Fibroblast of skin of back (primary cell): ENCODE data around the gene SMARCD2.
A peak's percentile ranks its signal among the peaks of the same experiment; 100 is the strongest.

Experiments
- DNase-seq: peaks from one replicate; pipeline ENCODE4 v3.0.0-alpha.2; 2013

The SMARCD2 gene

GRCh38 chr17:63832014-63832413, 10.5 kb downstream of the SMARCD2 start:
- DNase-seq: no peak

- no peak for DNase-seq
These were observed 11.0 kb downstream of the SMARCD2 start for GRCh38 chr17:63831505-63831904.

- no peak for DNase-seq
These were observed 11.5 kb downstream of the SMARCD2 start for GRCh38 chr17:63830904-63831491.

- no peak for DNase-seq
These were observed 12.2 kb downstream of the SMARCD2 start for GRCh38 chr17:63830278-63830677.

- DNase-seq: no peak
These were observed 13.5 kb downstream of the SMARCD2 start for GRCh38 chr17:63828936-63829335.

- DNase-seq: no peak
These were observed 14.7 kb downstream of the SMARCD2 start for GRCh38 chr17:63827801-63828221.

GRCh38 chr17:63827002-63827800, 15.3 kb downstream of the SMARCD2 start, which contains the start of the genes FTSJ3 and PSMC5:
TSS of gene FTSJ3 (minus strand) at chr17:63827663. CDS start at chr17:63826902, 761 bp downstream.
TSS of gene PSMC5 (plus strand) at chr17:63827431. CDS start at chr17:63827491, 60 bp downstream.
- peak; percentile 96 for DNase-seq

- DNase-seq: no peak
These were observed 15.9 kb downstream of the SMARCD2 start for GRCh38 chr17:63826468-63827001.

GRCh38 chr17:63824362-63824761, 18.1 kb downstream of the SMARCD2 start:
- no peak for DNase-seq

- no peak for DNase-seq
These were observed 18.7 kb downstream of the SMARCD2 start for GRCh38 chr17:63823659-63824331.

GRCh38 chr17:63822537-63822936, 19.9 kb downstream of the SMARCD2 start:
- no peak for DNase-seq

- no peak for DNase-seq
These were observed 20.7 kb downstream of the SMARCD2 start for GRCh38 chr17:63821804-63822203.

GRCh38 chr17:63820963-63821561, 21.4 kb downstream of the SMARCD2 start:
- no peak for DNase-seq

- no peak for DNase-seq
These were observed 22.6 kb downstream of the SMARCD2 start for GRCh38 chr17:63819585-63820537.

GRCh38 chr17:63819131-63819530, 23.4 kb downstream of the SMARCD2 start:
- no peak for DNase-seq

GRCh38 chr17:63817736-63818385, 24.6 kb downstream of the SMARCD2 start:
- no peak for DNase-seq

- no peak for DNase-seq
These were observed 25.8 kb downstream of the SMARCD2 start for GRCh38 chr17:63816669-63817068.

GRCh38 chr17:63816123-63816522, 26.4 kb downstream of the SMARCD2 start:
- DNase-seq: no peak

GRCh38 chr17:63809970-63810369, 32.5 kb downstream of the SMARCD2 start:
- DNase-seq: no peak

GRCh38 chr17:63805591-63805990, 36.9 kb downstream of the SMARCD2 start:
- DNase-seq: no peak

- peak; percentile 28 for DNase-seq
These were observed 38.2 kb downstream of the SMARCD2 start for GRCh38 chr17:63804328-63804727.
